ENCODE results near the gene AQP2. TPM values are rescaled to one million over a fixed set of nuclear protein-coding genes. Genes with fewer than 3 reads are reported as not detected.

Gene AQP2
- total RNA-seq, 2 experiments from 2014 or later, result not detected

GRCh38 chr12:50006280-50006679 lies 55.7 kb downstream of the AQP2 start:
- H3K27ac Mint-ChIP-seq, result no peak overlapping the region
- no peak overlapping the region for H3K4me3 Mint-ChIP-seq
- H3K4me1 ChIP-seq (ENCODE audit: insufficient read depth, low read length), result no peaks in the 10 kb centered on the region
- no peaks in the 10 kb centered on the region for H3K4me1 Mint-ChIP-seq (ENCODE audit: low read depth)
- ChIA-PET CTCF (interaction anchor here (1.0 to 2.0 kb wide), 3 partner anchors 12 to 39 kb away, joined by 3 to 6 read pairs (median 3); no protein-coding TSS in a partner anchor), POLR2A (no interaction called here)
- H3K27ac ChIP-seq (ENCODE audit: low read depth in 1 of 2, low read length in 2 of 2), result no peak overlapping the region
- H3K36me3 Mint-ChIP-seq (ENCODE audit: low read depth), result peaks cover 33% of the 10 kb centered on the region
- peaks cover 4% of the 10 kb centered on the region for H3K36me3 ChIP-seq (ENCODE audit: insufficient read depth, low read length)
- TF ChIP-seq CTCF (IDR thresholded peaks at IDR 0.05), result no peak
- H3K9me3 Mint-ChIP-seq, result no peaks in the 10 kb centered on the region
- H3K9me3 ChIP-seq (ENCODE audit: control insufficient read depth in 1 of 2, insufficient read depth in 1 of 2, low read length in 2 of 2), result no peaks in the 10 kb centered on the region
- intact Hi-C loops (cut with DNase I, micrococcal nuclease), result no loop called here
- no peak overlapping the region for H3K4me3 ChIP-seq (ENCODE audit: low read length)
- no peak for DNase-seq
- H3K27me3 ChIP-seq (ENCODE audit: control insufficient read depth in 1 of 2, insufficient read depth in 2 of 2, low read length in 2 of 2), result no peaks in the 10 kb centered on the region
- ATAC-seq (ENCODE audit: poor library complexity), result no peak
- H3K27me3 Mint-ChIP-seq, result no peaks in the 10 kb centered on the region

DNA sequence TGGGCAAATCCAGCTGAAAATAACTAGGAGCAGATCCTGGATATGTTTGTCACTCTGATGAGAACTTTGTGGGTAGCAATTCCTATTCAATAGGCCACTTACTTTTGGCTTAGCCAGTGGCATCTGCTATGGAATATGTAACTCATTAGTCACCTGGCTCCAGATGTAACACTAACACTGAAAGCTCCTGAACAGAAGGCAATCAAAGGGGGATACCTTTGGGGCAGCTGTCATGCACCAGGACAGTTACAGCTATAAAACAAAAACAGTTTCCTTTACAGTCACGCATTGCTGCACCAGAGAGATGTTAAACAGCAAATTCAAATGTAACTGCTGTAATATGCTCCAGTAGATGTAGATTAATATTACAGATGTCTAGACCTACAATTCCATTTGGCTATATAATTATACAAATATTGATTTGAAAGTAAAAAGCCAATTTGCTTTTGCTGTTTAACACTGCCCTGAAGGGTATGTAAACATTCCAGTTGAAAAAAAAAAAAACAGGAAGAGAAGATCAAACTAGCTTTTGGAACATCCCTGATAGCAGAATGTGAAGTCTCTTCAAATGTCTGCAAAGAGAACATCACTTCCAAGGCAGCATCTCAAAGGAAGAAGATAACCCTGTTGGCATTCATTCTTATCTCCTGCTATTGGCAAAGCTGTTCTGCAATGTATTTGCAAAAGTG lies 56.4 kb downstream of the AQP2 start:
- Mint-ChIP-seq H3K27me3 (no peaks in the 10 kb centered on the region), H3K4me3 (no peak overlapping the region), H3K36me3 (ENCODE audit: low read depth) (peaks cover 29% of the 10 kb centered on the region), H3K4me1 (ENCODE audit: low read depth) (no peaks in the 10 kb centered on the region), H3K9me3 (no peaks in the 10 kb centered on the region), H3K27ac (no peak overlapping the region)
- POLR2A ChIA-PET, result no interaction called here
- Histone ChIP-seq H3K9me3 (ENCODE audit: control insufficient read depth in 1 of 2, insufficient read depth in 1 of 2, low read length in 2 of 2) (no peaks in the 10 kb centered on the region), H3K27me3 (ENCODE audit: control insufficient read depth in 1 of 2, insufficient read depth in 2 of 2, low read length in 2 of 2) (no peaks in the 10 kb centered on the region), H3K27ac (ENCODE audit: low read depth in 1 of 2, low read length in 2 of 2) (no peak overlapping the region), H3K36me3 (ENCODE audit: insufficient read depth, low read length) (peaks cover 4% of the 10 kb centered on the region), H3K4me1 (ENCODE audit: insufficient read depth, low read length) (no peaks in the 10 kb centered on the region), H3K4me3 (ENCODE audit: low read length) (no peak overlapping the region)
- ATAC-seq (ENCODE audit: poor library complexity), result no peak
- DNase-seq, result no peak
- intact Hi-C loops (cut with DNase I, micrococcal nuclease), result no loop called here
- TF ChIP-seq CTCF (IDR thresholded peaks at IDR 0.05), result no peak
- CTCF ChIA-PET, result interaction anchor here (1.0 to 2.0 kb wide), 4 partner anchors 11 to 104 kb away, joined by 3 to 6 read pairs (median 3); no protein-coding TSS in a partner anchor

Other genes starting within 250 kb of the AQP2 start
- 10 to 100 TPM; 33.3 to 34.8 TPM for gene FMNL3, start 243.3 kb upstream of the AQP2 start, total RNA-seq
- gene TMBIM6, start 209.2 kb upstream of the AQP2 start, total RNA-seq, result 100 to 1,000 TPM; 274 to 279 TPM
- gene NCKAP5L, start 122.3 kb upstream of the AQP2 start, total RNA-seq, result 1 to 10 TPM; 9.2 to 9.8 TPM
- gene BCDIN3D, start 107.6 kb upstream of the AQP2 start, total RNA-seq, result 1 to 10 TPM; 2.8 to 3.9 TPM
- gene FAIM2, start 46.8 kb upstream of the AQP2 start, total RNA-seq, result not detected
- gene AQP5, start 11.1 kb downstream of the AQP2 start, total RNA-seq, result not detected
- not detected for gene AQP6, start 22.2 kb downstream of the AQP2 start, total RNA-seq
- 1 to 10 TPM; 3.0 to 3.3 TPM for gene RACGAP1, start 74.8 kb downstream of the AQP2 start, total RNA-seq
- 1 to 10 TPM; 1.5 to 2.8 TPM for gene ASIC1, start 106.9 kb downstream of the AQP2 start, total RNA-seq
- gene SMARCD1, start 134.6 kb downstream of the AQP2 start, total RNA-seq, result 10 to 100 TPM; 78.9 to 80.0 TPM
- gene GPD1, start 153.3 kb downstream of the AQP2 start, total RNA-seq, result under 1 TPM; 0.41 to 0.47 TPM
- gene COX14, start 161.5 kb downstream of the AQP2 start, total RNA-seq, result 10 to 100 TPM; 51.1 to 52.8 TPM
- gene CERS5, start 216.6 kb downstream of the AQP2 start, total RNA-seq, result 10 to 100 TPM; 42.3 to 44.5 TPM

Measured in CD4-positive, alpha-beta T cell (primary cell).